DMS79 treated with DMSO at 0.1 percent for 48 hours (cell line): Measurements from ENCODE around the gene MEF2D.

Experiments
- DNase-seq: peaks from one replicate; lab custom pipeline; 2025; lab: John Stamatoyannopoulos, UW

The MEF2D gene

DNA sequence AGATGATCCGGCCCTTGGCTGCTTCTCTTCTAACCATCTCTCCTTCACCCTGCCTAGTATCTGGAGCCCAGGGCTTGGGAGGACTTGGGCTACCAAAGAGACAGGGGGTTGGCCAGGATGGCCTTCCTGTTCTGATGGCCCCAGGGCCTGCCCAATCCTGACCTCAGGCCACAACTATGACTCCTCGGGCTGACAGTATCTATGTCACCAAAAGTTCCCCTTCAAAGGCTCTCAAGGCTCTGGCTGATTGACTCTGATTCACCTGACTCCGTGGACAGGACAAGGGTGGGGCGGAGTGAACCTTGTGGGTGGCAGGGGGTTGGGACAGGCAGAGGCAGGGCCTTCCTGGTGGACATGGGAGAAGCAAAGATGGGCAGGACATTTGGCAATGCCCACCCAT lies 12.7 kb downstream of the MEF2D start:
- DNase-seq: no peak

GRCh38 chr1:156486421-156487344 lies 13.9 kb downstream of the MEF2D start:
- DNase-seq: no peak

DNA sequence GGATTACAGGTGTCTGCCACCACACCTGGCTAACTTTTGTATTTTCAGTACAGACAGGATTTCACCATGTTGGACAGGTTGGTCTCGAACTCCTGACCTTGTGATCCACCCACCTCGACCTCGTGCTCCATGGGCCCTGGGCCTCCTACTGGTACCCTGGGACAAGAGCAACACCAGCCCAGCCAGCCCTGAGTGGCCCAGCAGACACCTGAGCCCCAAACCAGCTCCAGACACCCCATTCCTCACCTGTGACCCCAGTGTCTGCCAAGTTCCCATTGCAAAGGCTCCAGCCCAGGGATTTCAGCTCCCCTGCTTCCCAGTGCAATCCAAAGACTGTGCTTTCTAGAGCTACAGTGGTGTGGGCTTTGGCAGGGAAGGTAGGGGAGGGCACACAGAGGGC lies 14.6 kb downstream of the MEF2D start:
- DNase-seq: no peak

DNA sequence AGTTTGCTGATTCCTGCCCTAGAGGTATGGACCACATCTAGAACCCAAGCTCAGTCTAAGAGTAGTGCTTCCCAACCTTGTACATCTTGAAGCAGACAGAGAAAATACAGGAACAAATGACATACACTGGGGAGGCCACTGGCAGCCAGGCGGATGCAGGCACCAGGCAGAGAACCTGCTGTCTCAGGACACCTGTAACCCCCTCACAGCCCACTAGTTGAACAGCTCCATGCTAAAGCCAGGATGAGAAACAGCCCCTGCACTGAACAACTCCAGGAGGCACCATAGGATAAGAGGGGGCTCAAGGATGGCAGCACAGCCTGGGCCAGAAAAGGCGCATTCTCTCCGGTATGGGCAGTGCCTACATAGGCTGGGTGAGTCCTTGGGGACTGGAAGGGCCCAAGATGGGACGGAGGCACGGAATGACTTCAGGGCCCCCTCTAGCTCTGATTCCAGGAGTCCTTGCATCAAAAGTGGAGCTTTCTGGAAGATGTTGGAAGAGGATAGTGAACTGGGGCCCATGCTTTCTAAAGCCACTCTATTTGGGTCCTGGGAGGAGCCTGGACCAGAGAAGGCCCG lies 16.0 kb downstream of the MEF2D start:
- DNase-seq: no peak

GRCh38 chr1:156483397-156483796 lies 17.2 kb downstream of the MEF2D start:
- DNase-seq: no peak

DNA sequence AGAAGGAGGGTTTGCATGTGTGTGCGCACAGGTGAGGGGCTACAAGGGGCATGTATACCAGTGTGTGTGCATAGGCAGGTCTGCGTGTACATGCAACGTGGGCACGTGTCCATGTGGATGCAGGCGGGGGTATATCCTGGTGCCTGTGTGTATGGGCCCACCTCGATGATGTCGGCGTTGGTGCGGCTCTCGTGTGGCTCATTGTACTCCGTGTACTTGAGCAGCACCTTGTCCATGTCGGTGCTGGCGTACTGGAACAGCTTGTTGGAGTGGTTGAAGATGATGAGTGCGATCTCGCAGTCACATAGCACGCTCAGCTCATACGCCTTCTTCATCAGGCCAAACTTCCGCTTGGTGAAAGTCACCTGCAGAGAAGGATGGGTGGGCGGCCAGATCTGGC lies 18.3 kb downstream of the MEF2D start:
- DNase-seq: no peak

DNA sequence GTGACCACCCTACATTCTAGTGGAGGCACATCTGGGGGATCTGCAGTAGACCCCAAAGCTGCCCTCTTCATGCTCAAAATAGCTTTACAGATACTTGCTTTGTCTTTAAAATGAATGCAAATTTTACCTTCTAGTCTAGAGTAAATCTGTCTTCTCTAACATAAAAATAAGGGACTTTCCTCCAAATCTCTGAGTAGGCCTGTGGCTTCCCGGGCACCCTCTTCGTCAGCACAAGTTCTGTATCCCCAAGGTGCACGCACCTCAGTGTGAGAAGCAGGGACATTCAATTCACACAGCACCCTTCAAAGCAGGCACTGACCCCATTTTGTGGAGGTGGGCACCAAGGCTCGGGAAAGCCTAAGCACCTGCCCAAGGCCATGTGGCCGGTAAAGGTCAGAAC lies 19.0 kb downstream of the MEF2D start:
- DNase-seq: no peak

- DNase-seq: no peak
Measured at GRCh38 chr1:156480411-156481192, 20.0 kb downstream of the MEF2D start.

GRCh38 chr1:156480016-156480370 lies 20.6 kb downstream of the MEF2D start:
- no peak for DNase-seq

DNA sequence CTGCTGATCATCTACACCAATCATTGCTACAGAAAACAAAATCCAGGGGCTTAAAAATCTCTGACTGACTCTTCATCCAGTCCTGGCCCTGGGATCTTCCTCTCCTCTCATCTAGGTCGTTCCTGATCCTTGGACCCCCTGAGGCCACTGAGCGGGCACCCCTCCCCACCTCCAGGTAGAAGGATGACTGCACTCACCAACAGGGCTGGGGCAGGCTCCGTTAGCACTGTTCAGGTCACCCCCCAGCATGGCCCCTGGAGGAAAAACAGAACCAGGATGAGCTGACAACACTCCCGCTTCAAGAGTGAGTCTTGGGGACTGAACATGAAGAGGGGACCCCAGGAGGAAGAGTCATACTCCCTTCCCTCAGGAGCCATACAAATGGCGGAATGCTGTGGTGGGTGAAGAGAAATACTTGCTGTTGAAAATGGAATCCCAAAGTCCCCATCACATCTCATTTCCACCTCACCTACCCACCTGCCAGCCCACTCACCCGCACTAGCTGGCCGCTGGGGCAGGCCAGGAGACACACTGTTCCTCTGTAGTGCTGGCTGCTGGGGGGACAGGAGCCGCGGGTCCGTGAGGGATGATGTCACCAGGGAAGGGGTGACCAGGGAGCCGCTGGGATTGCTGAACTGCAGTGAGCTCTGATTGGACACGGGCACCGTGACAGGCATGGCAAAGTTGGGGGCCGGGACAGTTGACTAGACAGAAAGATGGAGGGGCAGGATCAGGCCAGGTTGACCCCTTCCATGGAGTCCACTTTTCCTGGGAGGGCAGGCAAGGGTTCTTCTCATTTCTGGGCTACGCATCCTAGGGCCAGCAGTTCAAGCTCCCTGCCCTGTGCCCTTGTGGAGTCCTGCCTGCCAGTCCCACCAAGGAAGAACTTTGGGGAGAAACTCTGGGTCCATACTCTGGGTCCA lies 21.2 kb downstream of the MEF2D start:
- DNase-seq: no peak

- DNase-seq: no peak
Measured at GRCh38 chr1:156478250-156478627, 22.3 kb downstream of the MEF2D start.

- DNase-seq: no peak
Measured at GRCh38 chr1:156477526-156478249, 22.9 kb downstream of the MEF2D start.

DNA sequence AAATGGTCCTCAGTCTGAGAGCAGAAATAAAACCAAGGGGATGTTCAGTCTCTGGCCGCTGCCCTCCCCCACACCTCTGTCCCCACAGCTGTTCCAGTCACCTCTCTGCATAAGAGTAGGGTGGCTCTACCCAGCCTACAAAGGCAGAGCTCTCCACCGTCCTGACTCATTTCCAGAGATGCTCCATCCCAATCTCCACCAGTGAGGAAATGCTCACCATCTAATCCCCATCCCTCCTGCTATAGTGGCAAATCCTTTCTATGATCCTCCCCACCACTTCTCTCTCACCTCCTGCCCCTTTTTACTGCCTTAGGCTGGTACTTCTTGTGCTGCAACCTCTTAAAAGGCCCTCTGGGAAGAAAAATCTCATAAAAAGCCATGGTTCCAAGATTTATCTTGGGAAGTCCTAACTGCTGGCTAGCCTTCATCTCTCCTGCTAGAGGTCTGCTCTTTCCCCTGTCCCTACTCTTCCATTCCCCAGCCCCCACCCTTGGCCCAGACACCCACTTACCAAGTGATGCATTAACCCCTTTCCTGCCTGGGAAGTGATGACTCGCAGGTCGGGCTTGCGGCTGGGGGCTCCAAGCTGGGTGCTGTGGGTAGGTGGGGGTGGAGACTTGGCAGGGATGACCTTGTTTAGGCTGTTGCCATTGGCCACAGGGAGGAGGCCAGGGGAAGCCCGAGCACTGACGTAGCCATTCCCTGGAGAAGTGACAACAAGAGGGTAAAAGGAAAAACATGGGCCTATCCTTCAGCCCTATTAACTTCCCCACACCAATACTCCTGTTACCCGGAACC lies 23.9 kb downstream of the MEF2D start:
- DNase-seq: peak; percentile 51

DNA sequence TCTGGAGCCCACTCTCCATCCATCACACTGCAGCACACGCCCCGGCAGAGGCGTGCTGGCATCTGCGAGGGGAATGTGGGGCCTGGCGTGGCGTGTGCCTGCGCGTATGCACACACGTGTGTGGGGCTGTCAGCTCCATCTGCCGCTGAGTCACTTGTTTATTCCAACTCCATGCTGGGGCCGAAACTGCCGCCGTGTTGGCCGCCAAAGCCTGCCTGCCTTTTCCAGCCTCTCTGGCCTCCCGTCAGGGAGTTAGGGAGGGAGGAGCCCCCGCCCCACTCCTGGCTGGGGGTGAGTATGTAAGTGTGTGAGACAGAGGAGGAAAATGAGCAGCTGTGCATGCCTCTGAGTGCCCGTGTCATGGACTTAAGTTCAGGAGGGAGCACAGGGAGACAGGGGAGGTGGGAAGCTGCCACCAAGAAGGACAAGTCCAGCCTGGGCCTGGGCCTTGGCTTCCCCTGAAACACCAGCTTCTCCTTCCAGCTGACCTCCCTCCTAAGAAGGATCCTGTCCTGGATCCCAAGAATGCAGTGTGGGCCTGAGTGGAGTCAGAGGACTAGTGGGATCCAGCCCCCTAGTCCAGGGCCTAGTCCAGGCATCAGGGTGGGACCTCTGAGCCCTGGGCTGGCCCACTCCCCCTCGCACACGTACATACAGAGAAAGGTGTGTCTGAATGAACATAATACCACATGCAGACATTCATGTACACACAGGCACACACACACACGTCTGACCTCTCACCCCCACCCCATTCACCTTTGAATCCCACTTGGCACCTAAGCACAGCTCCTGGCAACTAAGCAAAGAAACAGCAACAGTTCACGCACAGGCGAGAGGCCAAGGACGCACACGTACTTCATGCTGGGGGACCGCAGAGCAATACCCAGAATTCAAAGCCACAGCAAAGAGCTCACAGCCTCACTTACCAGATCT lies 24.7 kb downstream of the MEF2D start:
- DNase-seq: peak; percentile 57

GRCh38 chr1:156474966-156475365 lies 25.6 kb downstream of the MEF2D start:
- no peak for DNase-seq

- peak; percentile 92 for DNase-seq
Measured at GRCh38 chr1:156471496-156472490, 28.8 kb downstream of the MEF2D start.

- no peak for DNase-seq
Measured at GRCh38 chr1:156470473-156470872, 30.1 kb downstream of the MEF2D start.
